HG02885 (cell line): ENCODE results near the gene KRTAP5-4.
"Not testable (repeated sequence)": the region's sequence is repeated elsewhere in the genome, so short reads cannot be mapped to it uniquely, and the experiment has no call there.

ENCODE experiments used
- ATAC-seq: cut with Tn5 transposase; IDR thresholded peaks from one replicate; pipeline ENCODE4 v1.9.1; 2021; ENCODE audit warnings: mild to moderate bottlenecking; ENCODE audit not compliant: unreplicated experiment, poor library complexity

KRTAP5-4 gene

DNA sequence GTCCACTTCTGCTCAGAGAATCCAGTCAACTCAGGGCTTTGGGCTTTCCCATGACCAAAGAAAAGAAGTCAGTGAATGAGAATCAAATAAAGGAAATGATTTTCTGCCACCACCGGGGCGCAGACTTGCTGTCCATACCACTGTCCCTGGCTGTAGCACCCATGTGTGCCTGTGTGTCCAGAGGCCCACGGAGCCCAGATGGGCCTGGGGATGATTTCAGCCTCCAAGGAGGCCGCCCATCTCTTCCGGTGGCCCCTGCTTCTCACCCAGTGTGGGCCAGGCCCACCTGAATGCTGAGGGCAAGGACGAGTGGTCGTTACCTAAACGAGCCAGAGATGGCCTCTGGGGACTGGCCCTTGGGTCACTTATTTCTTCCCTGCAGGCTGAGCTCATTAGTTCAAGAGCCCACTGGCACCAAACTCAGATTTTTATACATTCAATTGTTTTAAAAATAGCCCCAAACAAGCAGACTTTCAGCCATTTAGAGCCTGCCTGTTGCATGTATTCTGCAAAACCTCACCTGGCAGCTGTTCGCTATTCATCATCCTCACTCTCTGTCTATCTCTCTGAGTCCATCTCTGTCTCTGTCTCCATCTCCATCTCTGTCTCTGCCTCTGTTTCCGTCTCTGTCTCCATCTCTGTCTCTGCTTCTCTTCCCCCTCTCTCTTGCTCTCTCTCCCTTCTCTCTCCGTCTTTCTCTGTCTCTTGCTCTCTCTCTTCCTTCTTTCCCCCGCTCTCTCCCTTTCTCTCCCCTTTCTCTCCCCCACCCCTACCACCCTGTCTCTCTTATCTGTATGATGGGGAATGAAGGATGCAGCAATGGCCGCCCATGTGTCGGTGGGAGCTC, 31.8 kb upstream of the KRTAP5-4 start:
- ATAC-seq: no peak

DNA sequence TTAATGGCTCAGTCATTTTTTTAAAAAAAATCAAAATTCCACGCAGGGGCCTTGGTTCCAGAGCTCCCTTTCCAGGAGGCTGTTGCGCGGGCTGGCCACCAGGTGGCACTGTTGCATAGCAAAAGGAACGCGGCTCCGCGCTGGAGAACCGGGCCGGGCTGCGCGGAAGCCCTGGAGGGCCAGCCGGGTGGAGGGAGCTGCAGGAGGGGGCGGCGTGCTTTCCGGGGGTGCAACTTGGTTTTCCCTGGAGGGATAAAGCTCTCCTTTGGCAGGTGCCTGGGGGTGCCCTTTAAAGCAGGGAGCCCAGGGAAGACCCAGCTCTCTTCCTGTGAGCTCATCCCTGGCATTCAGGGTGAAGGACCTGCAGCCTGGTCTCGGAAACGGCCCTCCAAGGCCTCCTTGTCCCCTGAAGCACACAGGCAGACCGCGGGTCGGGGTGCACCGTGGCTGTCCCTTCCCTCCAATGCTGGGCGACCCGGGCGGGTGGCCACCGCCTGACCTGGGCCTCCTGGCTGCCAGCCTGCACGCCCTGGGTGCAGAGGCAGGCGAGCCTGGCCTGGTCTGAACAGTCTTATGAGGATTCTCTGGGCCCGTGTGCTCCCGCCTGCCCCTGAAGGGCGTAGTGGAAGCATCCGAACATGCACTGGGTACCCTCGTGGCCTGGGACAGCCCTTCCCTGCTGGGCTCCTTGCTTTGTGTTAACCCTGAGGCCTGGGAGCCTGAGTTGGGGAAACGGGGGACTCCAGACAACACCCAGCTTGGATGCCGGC, 31.0 kb upstream of the KRTAP5-4 start:
- no peak for ATAC-seq

DNA sequence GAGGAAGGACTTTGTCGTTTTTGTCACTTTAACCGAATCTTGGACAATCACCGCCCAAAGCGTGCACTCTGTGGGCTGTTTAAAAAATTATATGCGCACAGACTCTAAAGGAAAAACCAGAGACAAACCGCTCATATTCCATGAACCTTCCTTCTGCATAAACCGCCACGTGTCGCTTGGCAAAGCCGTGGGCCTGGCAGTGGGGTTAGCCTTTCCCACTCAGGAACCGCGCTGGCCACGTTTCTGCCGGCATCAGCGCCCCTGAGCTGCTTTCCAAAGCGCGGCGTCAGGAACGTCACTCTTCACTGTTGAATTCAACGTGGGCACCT, 30.5 kb upstream of the KRTAP5-4 start:
- ATAC-seq: no peak

DNA sequence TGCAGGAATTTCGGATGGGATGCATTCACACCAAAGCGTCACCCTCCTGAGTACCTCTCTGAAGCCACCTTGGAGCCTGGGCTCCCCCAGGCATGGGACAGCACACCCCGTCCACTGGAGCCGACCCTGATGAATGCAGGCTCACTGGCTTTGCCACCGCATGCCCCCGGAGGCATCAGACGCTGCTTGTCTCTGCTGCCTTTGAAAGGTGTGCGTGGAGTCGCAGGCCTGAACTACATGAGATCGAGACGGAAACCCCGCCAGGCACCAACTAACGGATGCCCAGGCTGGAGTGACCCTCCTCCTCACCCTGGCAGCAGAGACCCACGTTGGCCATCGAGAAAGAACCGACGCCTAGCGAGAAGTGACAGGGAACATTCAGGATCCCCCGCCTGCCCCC, 30.1 kb upstream of the KRTAP5-4 start:
- no peak for ATAC-seq

DNA sequence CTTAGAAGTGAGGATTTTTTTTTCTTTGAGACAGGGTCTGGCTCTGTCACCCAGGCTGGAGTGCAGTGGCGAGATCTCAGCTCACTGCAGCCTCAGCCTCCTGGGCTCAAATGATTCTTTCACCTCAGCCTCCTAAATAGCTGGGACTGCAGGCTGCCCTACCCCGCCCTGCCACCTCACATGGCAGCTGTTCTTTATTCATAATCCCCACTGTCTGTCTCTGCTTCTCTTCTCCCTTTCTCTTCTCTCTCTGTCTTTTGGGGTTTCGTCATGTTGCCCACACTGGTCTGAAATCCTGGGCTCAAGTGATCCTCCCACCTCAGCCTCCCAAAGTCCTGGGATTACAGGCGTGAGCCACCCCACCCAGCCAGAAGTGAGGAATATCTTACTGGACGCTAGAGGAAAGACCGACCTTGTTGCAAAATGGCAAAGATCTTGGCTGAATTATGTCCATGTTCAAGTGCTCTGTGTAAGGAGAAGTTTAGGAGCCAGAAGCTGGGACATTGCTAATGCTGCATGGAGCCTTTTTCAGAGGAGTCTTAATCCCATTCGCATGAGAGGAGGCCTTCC, 29.6 kb upstream of the KRTAP5-4 start:
- no peak for ATAC-seq

DNA sequence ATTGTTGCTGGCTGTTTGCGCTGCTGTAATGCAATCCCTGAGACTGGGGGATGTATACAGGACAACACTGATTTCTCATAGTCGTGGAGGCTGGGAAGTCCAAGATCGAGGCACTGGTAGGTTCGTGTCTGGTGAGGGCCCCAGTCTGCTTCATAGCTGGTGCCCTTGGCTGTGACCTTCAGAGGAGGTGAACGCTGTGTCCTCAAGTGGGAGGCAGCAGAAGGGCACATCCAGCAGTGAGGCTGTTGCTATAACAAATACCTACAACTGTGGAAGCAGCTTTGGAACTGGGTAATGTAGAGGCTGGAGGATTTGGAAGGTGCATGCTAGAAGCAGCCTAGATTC, 29.0 kb upstream of the KRTAP5-4 start:
- no peak for ATAC-seq

DNA sequence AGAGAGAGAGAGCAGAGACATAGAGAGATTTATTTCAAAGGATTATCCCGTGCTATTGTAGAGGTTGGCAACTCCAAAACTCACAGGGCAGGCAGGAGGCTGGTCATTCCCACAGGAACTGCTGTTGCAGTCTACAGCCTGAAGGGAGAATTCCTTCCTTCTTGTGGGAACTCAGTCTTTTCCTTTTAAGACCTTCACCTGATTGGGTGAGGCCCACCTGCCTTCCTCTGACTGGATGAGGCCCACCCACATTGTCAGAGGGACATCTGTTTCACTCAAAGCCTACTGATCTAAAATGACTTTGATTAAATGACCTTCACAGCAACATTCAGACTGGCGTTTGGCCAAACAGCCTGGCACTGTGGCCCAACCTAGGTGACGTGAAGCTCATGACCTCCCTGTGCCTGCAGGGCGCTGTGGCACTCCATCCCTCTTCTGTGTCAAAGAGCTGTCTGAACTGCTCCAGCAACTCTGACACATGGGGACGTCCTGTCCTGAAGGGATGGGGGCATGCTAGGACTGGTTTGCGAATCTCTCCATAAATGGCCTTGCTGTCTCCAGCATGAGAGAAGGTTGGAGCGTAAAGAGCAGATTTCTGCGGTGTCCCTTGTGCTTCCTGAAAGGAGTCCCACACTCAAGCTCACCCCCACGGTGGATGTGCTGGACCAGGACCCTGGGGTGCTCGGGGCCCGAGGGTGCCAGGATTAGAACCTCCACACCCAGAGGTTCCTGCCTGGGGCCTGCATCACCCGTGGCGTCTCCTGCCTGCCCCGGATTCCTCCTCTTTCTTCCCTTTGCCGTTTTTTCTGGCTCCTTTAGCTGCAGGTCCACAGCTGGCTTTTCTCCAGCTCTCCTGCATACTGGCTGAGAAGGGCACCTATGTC, 28.3 kb upstream of the KRTAP5-4 start:
- no peak for ATAC-seq

DNA sequence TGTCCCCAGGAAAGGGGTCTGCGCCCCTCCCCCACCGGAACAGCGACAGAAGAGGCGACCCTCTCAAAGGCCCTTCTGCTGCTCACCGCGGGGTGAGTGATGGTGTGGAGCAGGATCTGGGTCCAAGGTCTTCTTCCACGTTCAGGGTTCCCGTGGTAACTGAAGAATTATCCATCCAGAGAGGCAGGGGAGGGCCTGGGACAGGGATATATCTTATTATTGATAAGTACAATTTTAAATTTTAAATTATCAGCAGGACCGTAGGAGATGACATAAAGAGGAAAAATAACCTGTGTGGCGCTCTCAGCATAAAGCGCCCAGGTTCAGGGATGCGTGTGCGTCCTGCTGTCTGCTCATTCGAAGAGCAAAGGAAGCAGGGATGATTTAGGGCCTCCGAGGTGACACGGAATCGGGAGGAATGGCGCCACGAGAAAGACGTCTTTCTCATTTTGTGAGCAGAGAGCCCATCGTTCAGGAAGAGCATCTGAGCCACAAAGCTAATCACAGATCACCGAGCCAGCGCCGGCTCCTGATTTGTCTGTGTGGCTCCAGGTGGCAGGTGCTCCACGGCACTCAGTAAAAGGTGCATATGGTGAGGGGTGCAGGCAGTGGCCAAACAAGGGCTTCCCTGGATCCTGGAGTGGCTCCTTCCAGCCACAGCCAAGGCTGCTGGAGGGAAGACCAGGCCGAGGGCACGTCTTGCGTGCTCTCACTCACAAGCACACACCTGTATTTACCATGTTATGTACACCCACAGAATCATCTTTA, 26.9 kb upstream of the KRTAP5-4 start:
- ATAC-seq: no peak

DNA sequence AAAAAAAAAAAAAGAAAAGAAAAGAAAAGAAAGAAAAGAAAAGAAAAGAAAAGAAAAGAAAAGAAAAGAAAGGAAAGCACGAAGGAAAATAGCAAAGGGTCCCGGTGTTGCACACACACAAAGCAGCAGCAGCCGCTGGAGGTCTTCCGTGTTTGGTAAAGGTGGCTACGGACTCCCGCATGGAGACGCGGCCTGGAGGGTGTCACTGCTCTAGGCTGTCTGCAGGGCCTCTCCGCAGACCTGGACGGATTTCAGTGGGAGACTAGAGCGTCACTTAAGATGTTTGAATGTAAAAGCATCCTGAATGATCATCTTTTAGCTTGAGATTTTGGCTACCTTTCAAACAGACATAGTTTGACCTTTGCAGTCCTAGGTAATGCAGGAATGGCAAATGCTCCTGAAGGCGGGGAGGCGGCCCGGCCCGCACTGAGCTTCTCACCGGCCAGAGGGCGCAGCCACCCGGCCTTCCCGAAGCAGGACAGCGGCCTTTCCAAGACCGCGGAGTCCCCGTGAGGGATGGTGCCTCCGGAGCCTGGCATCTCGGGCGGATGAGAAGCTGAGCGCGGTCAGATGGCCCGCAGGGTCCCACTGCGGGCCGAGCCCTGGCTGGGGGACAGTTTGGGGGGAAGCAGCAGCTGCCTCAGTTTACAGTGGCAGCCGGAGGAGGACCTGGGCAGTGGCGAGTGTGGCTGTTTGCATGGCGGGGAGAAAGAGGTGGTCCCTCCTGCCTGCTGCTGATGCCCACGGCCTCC, 26.1 kb upstream of the KRTAP5-4 start:
- no peak for ATAC-seq

DNA sequence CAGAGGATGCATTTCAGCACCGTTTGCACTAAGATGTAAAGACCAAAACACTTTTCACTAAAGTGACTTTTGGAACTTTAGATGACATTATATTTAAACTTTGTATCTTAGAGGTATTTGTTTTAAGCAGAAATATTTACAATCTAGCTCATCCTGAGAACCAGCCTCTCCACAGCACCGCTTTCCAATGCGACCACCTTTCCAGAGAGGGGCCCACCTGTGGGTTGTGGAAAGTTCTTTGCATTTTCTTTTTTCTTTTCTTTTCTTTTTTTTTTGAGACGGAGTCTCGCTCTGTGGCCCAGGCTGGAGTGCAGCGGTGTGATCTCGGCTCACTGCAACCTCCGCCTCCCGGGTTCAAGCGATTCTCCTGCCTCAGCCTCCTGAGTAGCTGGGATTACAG, 24.6 kb upstream of the KRTAP5-4 start:
- not testable (repeated sequence) for ATAC-seq

DNA sequence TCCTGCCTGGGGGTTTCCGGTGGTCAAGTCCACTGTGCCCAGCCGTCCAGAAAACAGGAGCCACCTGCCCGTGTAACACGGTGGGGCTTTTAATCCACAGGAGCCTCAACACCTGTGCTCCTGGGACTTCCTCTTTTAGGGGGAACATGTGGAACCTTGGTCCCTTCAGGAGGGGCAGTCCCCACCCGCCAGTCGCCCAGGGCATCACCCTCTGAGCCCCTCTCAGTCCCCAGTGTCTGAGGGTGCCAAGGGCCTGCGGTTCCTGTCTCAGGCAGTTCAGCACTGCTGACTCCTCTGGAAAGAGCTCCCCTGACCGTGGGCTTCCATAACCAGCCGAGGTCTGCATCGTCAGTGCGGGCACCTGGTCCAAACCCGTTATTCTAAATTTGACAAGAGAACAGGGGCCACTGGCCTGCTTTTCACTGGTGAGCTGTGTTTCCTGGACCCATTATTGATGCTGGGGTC, 23.5 kb upstream of the KRTAP5-4 start:
- ATAC-seq: no peak

DNA sequence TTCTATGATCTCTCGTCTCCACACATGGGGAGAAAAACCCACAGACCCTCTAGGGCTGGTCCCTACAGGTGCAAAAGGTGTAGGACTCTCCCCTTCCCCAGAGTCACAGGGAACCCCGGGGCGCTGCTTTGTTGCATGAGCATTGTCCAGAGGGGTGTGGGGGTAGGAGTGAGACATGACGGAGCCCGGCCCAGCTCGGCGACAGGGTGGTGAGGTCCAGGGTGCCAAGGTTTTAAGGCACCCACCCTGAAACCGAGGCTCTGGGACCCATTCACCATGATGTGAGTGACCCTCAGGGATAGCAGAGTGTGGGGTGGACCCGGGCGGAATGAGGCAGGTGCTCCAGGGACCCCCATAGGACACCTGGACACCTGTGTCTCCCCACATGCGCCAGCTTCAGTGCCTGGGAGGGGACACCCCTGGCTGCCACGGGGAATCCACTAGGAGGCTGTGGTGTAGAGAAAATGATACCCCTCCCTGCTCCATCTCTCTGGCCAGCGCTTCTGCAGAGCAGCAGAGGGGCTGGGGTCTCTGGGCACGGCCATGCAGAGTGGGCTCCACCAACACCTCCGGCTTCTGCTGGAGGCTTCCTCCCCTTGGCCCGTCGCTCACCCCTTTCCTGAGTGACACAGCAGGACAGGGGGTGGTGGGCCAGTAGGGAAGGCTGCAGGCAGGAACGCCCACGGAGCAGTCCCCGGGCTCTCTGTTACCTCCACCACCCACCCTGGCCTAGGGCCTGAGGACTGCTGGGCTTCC, 22.8 kb upstream of the KRTAP5-4 start:
- ATAC-seq: no peak

DNA sequence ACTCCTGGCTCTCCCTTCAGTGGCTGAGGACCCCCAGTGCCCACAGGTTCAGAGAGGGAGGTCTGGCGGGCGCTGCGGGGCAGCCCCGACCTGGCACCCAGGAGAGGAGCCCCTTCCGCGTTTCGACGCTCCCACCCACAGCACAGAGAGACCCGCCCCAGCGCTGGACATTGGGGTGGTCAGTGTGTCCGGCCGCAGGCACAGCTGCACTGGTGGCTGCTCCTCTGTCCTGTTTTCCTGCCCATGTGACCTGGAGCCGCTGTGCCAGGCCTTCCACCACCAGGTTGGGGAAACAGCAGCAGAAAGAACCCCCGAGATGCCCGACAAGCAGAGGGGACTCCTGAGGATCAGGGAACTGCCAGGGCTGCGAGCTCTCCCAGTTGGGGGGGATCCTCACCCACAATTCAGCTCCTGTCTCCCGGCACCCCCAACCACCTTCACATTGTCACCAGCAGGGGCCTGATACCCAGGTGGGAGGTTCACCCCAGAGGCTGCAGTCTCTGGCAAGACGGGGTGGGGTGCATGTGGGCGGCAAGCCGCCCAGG, 21.3 kb upstream of the KRTAP5-4 start:
- ATAC-seq: no peak

DNA sequence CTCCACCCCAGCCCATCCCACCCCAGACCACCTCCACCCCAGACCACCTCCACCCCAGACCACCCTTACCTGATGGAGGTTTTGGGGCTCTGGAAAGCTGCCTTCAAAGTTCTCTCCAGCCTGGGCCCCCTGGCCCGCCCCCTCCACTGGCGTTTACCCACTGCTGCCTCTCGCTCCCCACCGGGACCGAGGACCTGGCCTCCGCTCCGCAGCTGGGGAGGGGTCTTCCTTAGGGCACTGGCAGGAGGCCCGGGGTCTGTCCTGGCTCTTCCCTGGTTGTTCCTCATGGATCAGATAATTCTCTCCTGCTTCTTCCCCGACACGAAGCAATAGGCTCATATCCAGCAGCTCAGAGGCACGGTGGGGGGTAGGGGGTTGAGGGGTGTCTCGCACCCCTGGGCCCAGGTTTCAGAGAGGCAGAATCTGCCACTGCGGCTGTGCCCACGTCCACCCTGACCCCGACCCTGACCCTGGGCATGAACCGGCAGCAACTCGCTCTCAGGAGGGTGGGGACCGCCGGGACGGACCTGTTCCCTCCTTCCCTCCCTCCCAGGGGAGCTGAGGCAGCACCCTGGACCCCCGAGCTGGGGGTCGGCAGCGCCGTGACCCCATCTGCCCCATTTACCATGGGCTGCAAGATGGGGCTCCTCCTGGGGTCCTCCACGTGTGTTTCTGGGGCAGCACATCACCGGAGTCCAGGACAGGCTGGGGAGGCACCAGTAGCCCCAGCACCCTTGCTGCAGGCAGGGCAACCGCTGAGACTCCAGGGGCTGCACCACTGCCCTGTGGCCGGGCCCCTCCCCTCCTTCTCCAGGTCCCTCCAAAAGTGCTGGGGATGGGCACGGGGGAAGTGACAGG, 20.6 kb upstream of the KRTAP5-4 start:
- no peak for ATAC-seq

DNA sequence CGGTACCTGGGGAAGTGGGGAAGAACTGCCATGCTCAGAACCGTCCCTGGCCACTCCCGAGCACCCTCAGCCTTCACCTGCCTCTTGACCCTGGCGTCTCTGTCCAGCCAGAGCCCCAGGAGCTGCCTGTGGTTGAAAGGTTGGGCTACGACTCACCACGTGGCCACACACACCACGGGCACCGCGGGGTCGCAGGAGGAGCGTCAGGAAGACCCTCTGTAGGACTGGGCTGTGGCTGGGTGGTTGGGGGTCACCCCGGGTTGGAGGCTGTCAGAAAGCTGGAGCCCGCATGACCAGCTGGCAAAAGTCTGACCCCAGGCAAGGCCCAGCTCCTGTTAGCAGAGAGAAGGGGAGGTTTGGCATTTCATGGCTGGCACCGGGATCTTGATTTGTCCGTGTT, 19.2 kb upstream of the KRTAP5-4 start:
- no peak for ATAC-seq

DNA sequence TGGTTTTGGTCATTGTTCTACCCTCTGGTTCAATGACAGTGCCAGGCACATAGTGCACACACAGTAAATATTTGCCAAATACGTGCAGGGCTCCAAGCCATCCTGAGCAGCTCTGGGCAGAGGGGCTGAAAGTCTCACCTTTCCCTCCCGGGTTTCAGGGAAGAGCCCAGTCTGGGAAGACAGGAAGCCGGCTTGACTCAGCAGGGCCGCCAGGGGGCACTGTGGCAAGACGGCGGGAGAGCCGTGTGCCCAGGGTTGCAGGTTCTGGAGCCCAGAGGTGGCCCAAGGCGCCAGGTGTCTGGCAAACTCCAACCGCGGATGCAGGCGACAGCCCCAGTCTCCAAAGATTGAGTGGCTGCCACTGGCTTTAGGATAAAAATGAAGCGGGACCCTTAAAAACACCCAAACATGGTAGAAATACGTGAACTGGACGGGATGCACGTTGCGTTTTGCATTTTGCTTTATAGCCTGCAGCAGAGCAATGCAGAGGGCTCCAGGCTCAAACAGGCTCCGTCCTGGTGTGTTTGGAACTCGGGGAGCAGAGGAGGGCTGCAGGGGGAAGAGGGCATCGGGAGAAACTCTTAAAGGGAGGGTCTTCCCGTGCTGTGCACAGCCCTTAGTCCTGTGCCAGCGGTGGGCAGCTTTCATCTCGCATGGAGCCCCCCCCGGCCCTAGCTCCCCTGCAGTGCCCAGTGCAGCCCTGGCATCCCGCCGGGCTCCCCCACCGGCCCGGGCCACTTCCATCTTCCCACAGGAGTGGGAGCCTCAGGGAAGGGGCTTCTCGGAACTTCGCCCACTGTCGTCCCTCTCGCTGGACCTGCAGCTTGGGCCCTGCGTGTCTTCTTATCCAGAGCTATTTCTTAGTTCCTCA, 18.4 kb upstream of the KRTAP5-4 start:
- ATAC-seq: no peak
